T-cell (primary cell): ENCODE data around the gene FHIT. TPM values are rescaled to one million over a fixed set of nuclear protein-coding genes. Genes with fewer than 3 reads are reported as not detected.
"Not testable (repeated sequence)": the region's sequence is repeated elsewhere in the genome, so short reads cannot be mapped to it uniquely, and the experiment has no call there.

Experiments
- ATAC-seq, 4 experiments: fragments of 200-7000 bp in 3 of 4; fragments of 150-1000 bp in 1 of 4; cut with Tn5 transposase; replicated peaks in 1 of 4; 1 replicate in 3 of 4; 2 replicates in 1 of 4; pipeline ENCODE4 v1.10.0; 2021; ENCODE audit warnings: moderate library complexity in 3 of 4, mild to moderate bottlenecking in 2 of 4, moderate number of reproducible peaks in 1 of 4
- CTCF ChIA-PET, 2 donors: fragments of 300-600 bp; sonication (Branson Sonifier 250); formaldehyde crosslinking; loops; one replicate each; lab custom pipeline; 2022; ENCODE audit warnings: antibody characterized with exemption in 2 of 2; lab: Charles Lee
- POLR2A ChIA-PET, 2 donors: fragments of 300-600 bp; sonication (Branson Sonifier 250); formaldehyde crosslinking; loops; one replicate each; lab custom pipeline; 2022; ENCODE audit warnings: antibody characterized with exemption in 2 of 2; lab: Charles Lee
- DNase-seq, 35 experiments: peaks; one replicate each; pipeline versions ENCODE4 v3.0.0 to v3.0.0-alpha.2; 2013 to 2023
- H3K27ac ChIP-seq: one replicate; pipeline ENCODE4 v1.5.1; 2013; ENCODE audit warnings: low read length
- H3K27me3 ChIP-seq, 2 experiments: replicated peaks in 1 of 2; 1 replicate in 1 of 2; 2 replicates in 1 of 2; pipeline versions ENCODE4 v1.6.1 to v1.7.0; 2013; ENCODE audit warnings: low read length in 1 of 2, mixed read lengths in 1 of 2; ENCODE audit not compliant: control insufficient read depth in 2 of 2, insufficient read depth in 2 of 2; ENCODE audit errors: extremely low read depth in 1 of 2
- H3K36me3 ChIP-seq, 2 donors: 1 replicate in 1 of 2; 2 replicates in 1 of 2; pipeline versions ENCODE4 v1.6.1 to v1.7.0; 2013; ENCODE audit warnings: low read length in 1 of 2; ENCODE audit not compliant: control insufficient read depth in 2 of 2, insufficient read depth in 1 of 2; ENCODE audit errors: extremely low read depth in 1 of 2
- H3K4me1 ChIP-seq, 2 experiments: 1 replicate in 1 of 2; 2 replicates in 1 of 2; pipeline versions ENCODE4 v1.6.1 to v1.7.0; 2013; ENCODE audit warnings: low read length in 2 of 2, mixed read lengths in 1 of 2; ENCODE audit not compliant: insufficient read depth in 2 of 2, control insufficient read depth in 1 of 2; ENCODE audit errors: extremely low read depth in 1 of 2
- H3K4me3 ChIP-seq, 2 donors: 1 replicate in 1 of 2; 2 replicates in 1 of 2; pipeline versions ENCODE4 v1.5.1 to v1.7.0; 2013; ENCODE audit warnings: mild to moderate bottlenecking in 2 of 2, low read length in 1 of 2, moderate library complexity in 1 of 2; ENCODE audit not compliant: control insufficient read depth in 1 of 2; ENCODE audit errors: extremely low read depth in 1 of 2
- H3K9me3 ChIP-seq: 2 replicates; pipeline ENCODE4 v1.7.0; 2013
- H3K27ac Mint-ChIP-seq, 2 donors: one replicate each; pipeline ENCODE4 v1.8.0; 2020 to 2021; ENCODE audit warnings: mild to moderate bottlenecking in 2 of 2, mixed read lengths in 2 of 2
- H3K27me3 Mint-ChIP-seq, 2 donors: one replicate each; pipeline ENCODE4 v1.8.0; 2021 to 2022; ENCODE audit warnings: mixed read lengths in 2 of 2
- H3K36me3 Mint-ChIP-seq: one replicate; pipeline ENCODE4 v1.8.0; 2021; ENCODE audit warnings: mixed read lengths
- H3K4me1 Mint-ChIP-seq, 3 donors: one replicate each; pipeline ENCODE4 v1.8.0; 2020 to 2022; ENCODE audit warnings: mixed read lengths in 3 of 3, mild to moderate bottlenecking in 1 of 3
- H3K4me3 Mint-ChIP-seq, 3 donors: one replicate each; pipeline ENCODE4 v1.8.0; 2020 to 2022; ENCODE audit warnings: mild to moderate bottlenecking in 3 of 3, mixed read lengths in 3 of 3, moderate library complexity in 3 of 3
- H3K9me3 Mint-ChIP-seq, 3 donors: one replicate each; pipeline ENCODE4 v1.8.0; 2020 to 2022; ENCODE audit warnings: mixed read lengths in 3 of 3
- WGBS: methylation state at CpG from one replicate; pipeline ENCODE4 v1.1.5; 2013; ENCODE audit warnings: missing lambda C conversion rate; ENCODE audit not compliant: insufficient coverage; 5-methylcytosine and 5-hydroxymethylcytosine counted together
- total RNA-seq, 35 experiments: library from RNA in 6 of 35; stranded (reverse) in 6 of 35; fragments of 120-200 nt in 1 of 35; gene quantifications; one replicate each; pipeline versions ENCODE4 v1.2.1 to v1.2.4 and lab custom pipeline; 2013 to 2026

FHIT gene
- total RNA-seq, 5 donors from 2014 or later (not counting 1 experiment from before 2014, with no cell fraction given) = 33.1 to 197 (median 78.3) TPM

DNA sequence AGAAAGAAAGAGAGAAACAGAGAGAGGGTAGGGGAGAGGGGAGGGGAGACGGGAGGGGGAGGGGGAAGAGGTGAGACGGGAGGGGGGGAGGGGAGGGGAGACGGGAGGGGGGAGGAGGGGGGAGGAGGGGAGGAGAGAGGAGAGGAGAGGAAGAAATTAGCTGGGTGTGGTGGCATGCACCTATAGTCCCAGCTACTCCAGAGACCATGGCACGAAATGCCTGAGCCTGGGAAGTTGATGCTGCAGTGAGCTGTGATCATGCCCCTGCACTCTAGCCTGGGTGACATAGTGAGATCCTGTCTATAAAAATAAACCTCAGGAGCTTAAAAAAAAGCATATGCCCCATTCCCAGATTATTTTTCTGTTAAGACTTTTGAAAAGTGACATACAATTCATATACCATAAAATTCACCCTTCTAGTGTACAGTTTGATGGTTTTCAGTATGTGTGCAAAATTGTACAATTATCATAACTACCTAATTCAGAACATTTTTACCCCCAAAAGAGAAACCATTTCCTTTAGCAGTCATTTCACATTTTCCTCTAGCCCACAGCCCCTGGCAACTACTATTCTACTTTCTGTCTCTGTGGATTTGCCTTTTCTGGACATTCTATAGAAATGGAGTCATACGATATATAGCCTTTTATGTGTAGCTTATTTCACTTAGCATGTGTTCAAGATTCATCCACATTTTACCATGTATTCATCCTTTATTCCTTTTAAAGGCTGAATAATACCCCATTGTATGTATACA lies 699.6 kb downstream of the FHIT start:
- no peaks in the 10 kb centered on the region for H3K36me3 Mint-ChIP-seq
- no peak overlapping the region for H3K27ac Mint-ChIP-seq
- no peaks in the 10 kb centered on the region for H3K27me3 Mint-ChIP-seq
- ATAC-seq = no peak
- no peaks in the 10 kb centered on the region for H3K36me3 ChIP-seq
- CTCF ChIA-PET = no interaction called here
- H3K27me3 ChIP-seq = no peaks in the 10 kb centered on the region
- DNase-seq = no peak
- POLR2A ChIA-PET = no interaction called here
- WGBS = 100% methylated on average over 1 of the region's 5 CpGs
- H3K4me1 Mint-ChIP-seq = peaks cover 0 to 9% (median 4%) of the 10 kb centered on the region in 3 donors
- no peak overlapping the region for H3K27ac ChIP-seq
- H3K9me3 ChIP-seq = no peaks in the 10 kb centered on the region
- H3K4me1 ChIP-seq = no peaks in the 10 kb centered on the region
- no peaks in the 10 kb centered on the region for H3K9me3 Mint-ChIP-seq
- no peak overlapping the region for H3K4me3 ChIP-seq
- no peak overlapping the region for H3K4me3 Mint-ChIP-seq

DNA sequence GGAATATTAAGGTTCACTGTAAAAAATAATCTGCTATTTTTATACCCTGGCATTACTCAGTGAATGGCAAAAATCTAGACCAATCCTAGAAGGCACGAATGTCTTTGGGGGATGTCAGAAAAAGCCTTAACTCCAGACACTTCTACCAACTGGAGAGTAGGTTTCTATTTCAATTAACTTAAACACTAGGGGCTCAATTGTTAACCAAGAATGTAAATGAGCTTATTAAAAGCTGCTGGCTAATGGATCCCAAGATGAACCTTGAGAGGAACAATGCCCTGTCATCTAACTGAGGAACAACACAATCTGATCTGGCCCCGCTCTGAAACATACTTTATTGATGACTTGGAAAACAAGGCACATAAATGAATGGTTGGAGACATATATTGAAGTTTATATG lies 701.4 kb downstream of the FHIT start:
- no peak for DNase-seq
- Histone ChIP-seq H3K4me3 (no peak overlapping the region), H3K9me3 (no peaks in the 10 kb centered on the region), H3K27ac (no peak overlapping the region), H3K4me1 (no peaks in the 10 kb centered on the region), H3K36me3 (no peaks in the 10 kb centered on the region), H3K27me3 (no peaks in the 10 kb centered on the region)
- no peaks in the 10 kb centered on the region for H3K27me3 Mint-ChIP-seq
- H3K27ac Mint-ChIP-seq = no peak overlapping the region
- POLR2A ChIA-PET = interaction anchor here in 1 of 2 donors (0.7 kb wide), 1 partner anchor 231 kb away, joined by 5 read pairs; no protein-coding TSS in a partner anchor
- ATAC-seq = no peak
- CTCF ChIA-PET = no interaction called here
- H3K4me3 Mint-ChIP-seq = no peak overlapping the region
- no peaks in the 10 kb centered on the region for H3K36me3 Mint-ChIP-seq
- WGBS = no CpG with 5 or more reads among the region's 2 CpGs
- H3K4me1 Mint-ChIP-seq = peaks cover 0 to 9% (median 5%) of the 10 kb centered on the region in 3 donors
- no peaks in the 10 kb centered on the region for H3K9me3 Mint-ChIP-seq

DNA sequence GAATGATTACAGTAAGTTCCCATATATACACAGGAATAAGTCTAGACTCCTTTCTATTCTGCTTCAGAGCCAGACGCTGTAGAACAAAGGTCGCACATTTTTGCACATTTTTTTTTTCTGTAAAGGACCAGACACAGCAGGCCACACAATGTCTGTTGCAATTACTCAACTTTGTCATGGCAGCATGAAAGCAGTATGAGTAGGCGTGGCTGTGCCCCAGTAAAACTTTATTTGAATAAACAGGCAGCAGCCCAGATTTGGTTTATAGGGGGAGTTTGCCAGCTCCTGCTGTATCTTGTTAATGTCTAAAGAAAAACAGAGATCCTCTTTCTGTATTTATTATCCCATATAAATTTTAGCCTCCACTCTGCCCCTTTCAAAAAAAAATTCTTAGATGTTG lies 708.3 kb downstream of the FHIT start:
- DNase-seq = no peak
- H3K9me3 ChIP-seq = no peaks in the 10 kb centered on the region
- WGBS = 100% methylated on average over 2 of the region's 3 CpGs

DNA sequence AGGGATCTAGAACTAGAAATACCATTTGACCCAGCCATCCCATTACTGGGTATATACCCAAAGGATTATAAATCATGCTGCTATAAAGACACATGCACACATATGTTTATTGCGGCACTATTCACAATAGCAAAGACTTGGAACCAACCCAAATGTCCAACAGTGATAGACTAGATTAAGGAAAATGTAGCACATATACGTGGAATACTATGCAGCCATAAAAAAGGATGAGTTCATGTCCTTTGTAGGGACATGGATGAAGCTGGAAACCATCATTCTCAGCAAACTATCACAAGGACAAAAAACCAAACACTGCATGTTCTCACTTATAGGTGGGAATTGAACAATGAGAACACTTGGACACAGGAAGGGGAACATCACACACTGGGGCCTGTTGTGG lies 711.9 kb downstream of the FHIT start:
- H3K36me3 Mint-ChIP-seq, H3K27ac ChIP-seq, H3K4me1 Mint-ChIP-seq, DNase-seq, CTCF ChIA-PET, H3K27ac Mint-ChIP-seq, H3K4me3 Mint-ChIP-seq, H3K36me3 ChIP-seq, H3K27me3 Mint-ChIP-seq, H3K9me3 Mint-ChIP-seq, POLR2A ChIA-PET, H3K4me1 ChIP-seq, H3K4me3 ChIP-seq, ATAC-seq, H3K9me3 ChIP-seq, H3K27me3 ChIP-seq: not testable (repeated sequence)
- WGBS = no CpG with 5 or more reads among the region's 2 CpGs

More for the DNA sequence above, 708.3 kb downstream of the FHIT start:
- Histone ChIP-seq H3K36me3 (no peaks in the 10 kb centered on the region), H3K27me3 (no peaks in the 10 kb centered on the region), H3K4me1 (no peaks in the 10 kb centered on the region), H3K4me3 (no peak overlapping the region), H3K27ac (no peak overlapping the region)
- ChIA-PET CTCF (no interaction called here), POLR2A (interaction anchor here in 1 of 2 donors (0.6 kb wide), 1 partner anchor 26 kb away, joined by 6 read pairs; no protein-coding TSS in a partner anchor)
- Mint-ChIP-seq H3K9me3 (no peaks in the 10 kb centered on the region), H3K36me3 (peaks cover 3% of the 10 kb centered on the region), H3K27ac (no peak overlapping the region), H3K27me3 (no peaks in the 10 kb centered on the region), H3K4me3 (no peak overlapping the region), H3K4me1 (peaks cover 0 to 2% (median 0%) of the 10 kb centered on the region in 3 donors)
- ATAC-seq = no peak

DNA sequence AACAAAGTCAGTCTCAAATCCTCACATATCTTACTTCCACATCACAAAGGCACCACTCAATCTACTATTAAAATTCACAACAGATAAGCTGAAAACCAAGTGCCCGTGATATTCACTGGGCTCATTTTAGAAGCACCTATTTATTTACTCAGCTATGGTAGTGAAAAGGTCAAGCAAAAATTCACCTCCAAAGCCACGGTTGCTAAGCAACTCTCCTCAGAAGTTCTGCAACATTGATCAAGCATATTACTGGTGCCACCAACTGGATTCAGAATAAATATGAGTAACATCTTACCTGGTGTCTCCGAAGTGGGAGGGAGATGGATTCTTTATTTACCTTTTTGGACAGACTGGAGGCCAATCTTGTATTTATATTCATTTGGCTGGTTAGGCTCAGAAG lies 714.8 kb downstream of the FHIT start:
- Histone ChIP-seq H3K4me1 (no peaks in the 10 kb centered on the region), H3K36me3 (no peaks in the 10 kb centered on the region), H3K27ac (no peak overlapping the region), H3K9me3 (no peaks in the 10 kb centered on the region), H3K27me3 (no peaks in the 10 kb centered on the region), H3K4me3 (no peak overlapping the region)
- ATAC-seq (no peak), DNase-seq (no peak)
- no peaks in the 10 kb centered on the region for H3K4me1 Mint-ChIP-seq
- H3K9me3 Mint-ChIP-seq = no peaks in the 10 kb centered on the region
- ChIA-PET POLR2A (interaction anchor here in 1 of 2 donors (0.6 kb wide), 1 partner anchor 605 kb away, joined by 3 read pairs; no protein-coding TSS in a partner anchor), CTCF (no interaction called here)
- no CpG with 5 or more reads among the region's 3 CpGs for WGBS
- H3K36me3 Mint-ChIP-seq = peaks cover 3% of the 10 kb centered on the region
- H3K27me3 Mint-ChIP-seq = no peaks in the 10 kb centered on the region
- no peak overlapping the region for H3K27ac Mint-ChIP-seq
- H3K4me3 Mint-ChIP-seq = no peak overlapping the region

DNA sequence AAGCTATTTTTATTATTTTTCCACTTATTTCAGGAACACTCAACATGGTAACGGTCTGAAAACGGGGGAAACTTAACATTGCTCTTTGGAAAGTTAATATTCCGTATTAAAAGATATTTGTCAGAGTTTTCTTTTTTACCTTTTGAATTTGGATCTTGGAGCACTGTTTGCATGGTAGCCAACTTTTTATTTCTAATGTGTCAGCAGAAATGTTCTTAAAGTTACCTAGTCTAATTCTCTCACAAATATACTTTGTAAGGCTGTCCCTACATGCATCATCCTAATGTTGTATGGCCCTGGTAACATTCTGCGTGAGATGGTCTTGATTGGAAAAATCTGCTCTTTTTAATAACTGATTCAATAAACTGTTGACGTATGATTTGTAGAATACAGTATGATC lies 719.5 kb downstream of the FHIT start:
- no peak overlapping the region for H3K4me3 ChIP-seq
- ChIA-PET POLR2A (no interaction called here), CTCF (no interaction called here)
- H3K27me3 Mint-ChIP-seq = no peaks in the 10 kb centered on the region
- no peak overlapping the region for H3K4me3 Mint-ChIP-seq
- H3K36me3 Mint-ChIP-seq = no peaks in the 10 kb centered on the region
- H3K4me1 Mint-ChIP-seq = no peaks in the 10 kb centered on the region
- H3K27me3 ChIP-seq = no peaks in the 10 kb centered on the region
- no peaks in the 10 kb centered on the region for H3K9me3 ChIP-seq
- H3K9me3 Mint-ChIP-seq = no peaks in the 10 kb centered on the region
- WGBS = 90% methylated on average over 2 of the region's 5 CpGs
- DNase-seq (no peak), ATAC-seq (no peak)
- H3K27ac Mint-ChIP-seq = no peak overlapping the region
- H3K4me1 ChIP-seq = no peaks in the 10 kb centered on the region
- no peak overlapping the region for H3K27ac ChIP-seq
- H3K36me3 ChIP-seq = no peaks in the 10 kb centered on the region
